CD4-positive, alpha-beta T cell treated with Interleukin-6 at 100 ng/mL for 8 hours (primary cell): ENCODE measurements around the gene FRA10AC1.

Experiments
- DNase-seq: peaks from one replicate; pipeline ENCODE4 v3.0.0-alpha.2; 2020; ENCODE audit warnings: mixed read lengths, low spot score

The FRA10AC1 gene, protein sequence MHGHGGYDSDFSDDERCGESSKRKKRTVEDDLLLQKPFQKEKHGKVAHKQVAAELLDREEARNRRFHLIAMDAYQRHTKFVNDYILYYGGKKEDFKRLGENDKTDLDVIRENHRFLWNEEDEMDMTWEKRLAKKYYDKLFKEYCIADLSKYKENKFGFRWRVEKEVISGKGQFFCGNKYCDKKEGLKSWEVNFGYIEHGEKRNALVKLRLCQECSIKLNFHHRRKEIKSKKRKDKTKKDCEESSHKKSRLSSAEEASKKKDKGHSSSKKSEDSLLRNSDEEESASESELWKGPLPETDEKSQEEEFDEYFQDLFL

DNA sequence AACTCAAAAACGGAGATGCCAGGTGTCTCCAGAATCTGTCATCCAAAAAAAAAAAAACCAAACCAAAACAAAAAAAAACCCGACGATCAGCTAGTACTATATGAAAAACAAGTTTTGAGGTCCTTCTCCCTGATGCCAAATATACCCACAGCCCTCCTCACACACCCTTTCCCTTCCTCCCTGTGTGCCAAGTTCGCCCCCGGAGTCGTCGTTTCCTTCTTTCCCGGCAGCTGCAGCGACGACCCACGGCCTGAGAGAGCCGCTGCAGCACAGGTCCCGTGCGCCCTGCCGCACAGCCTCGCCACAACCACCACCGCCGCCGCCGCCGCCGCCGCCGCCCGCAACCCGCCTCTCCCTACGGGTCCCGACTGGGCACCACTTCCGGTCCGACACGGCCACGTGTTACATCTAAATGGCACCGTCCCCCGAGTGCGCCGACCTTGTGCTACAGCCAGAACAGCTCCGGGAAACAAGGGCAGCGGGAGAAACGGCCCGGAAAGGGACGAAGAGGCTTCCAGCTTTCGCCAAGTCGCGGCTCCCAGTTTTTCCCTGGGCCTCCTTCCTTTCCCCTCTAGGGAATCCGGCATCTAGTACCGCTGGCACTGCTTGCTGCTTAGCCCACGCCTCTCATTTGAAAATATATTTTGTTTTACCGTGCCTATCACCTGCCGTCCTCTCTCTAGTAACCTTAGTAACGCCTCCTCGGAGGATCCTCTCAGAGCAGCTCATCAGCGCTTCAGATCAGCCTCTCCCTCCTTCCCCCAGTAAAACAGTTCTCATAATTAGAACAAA lies at the start of gene FRA10AC1:
TSS of gene FRA10AC1 (minus strand) at position 383 of the 792 bp plus-strand sequence. CDS start 2,486 bp downstream, outside the sequence.
- DNase-seq = peak; percentile 83

DNA sequence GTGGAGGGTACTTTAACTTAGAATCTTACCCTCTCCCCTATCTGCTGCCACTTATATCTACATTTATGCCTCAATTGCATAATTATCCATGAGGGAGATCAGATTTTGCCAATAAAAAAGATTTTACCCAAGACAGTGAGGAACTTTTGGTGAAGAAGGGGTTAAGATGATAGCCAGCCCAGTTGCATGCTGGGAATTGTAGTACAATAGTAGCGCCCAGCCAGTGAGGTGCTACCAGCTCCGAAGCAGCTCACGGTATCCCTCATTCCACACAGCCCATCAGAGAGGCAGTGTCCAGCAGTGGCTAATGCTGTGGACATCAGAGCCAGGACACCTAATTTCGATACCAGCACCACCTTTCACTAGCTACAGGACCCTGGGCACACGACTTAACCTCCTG lies 49.4 kb upstream of the FRA10AC1 start:
- no peak for DNase-seq

DNA sequence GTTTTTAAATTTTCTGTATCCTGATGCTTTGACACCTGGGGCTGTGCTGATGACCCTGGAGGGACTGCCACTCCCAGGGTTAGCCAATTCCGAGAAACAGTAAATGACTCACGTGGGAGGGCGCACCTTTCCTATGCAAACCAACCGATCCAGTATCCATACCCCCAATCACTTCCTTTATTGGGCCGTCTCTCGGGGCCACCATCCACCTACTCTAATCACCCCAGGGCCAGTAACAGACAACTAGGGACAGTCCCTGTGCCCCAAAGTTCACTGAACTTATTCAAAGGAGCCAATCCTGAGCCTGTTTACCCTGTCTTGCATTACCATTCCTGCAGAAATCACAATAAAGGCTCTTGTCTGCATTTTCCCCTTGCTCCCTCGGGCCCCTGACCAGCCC lies 48.7 kb upstream of the FRA10AC1 start:
- no peak for DNase-seq

DNA sequence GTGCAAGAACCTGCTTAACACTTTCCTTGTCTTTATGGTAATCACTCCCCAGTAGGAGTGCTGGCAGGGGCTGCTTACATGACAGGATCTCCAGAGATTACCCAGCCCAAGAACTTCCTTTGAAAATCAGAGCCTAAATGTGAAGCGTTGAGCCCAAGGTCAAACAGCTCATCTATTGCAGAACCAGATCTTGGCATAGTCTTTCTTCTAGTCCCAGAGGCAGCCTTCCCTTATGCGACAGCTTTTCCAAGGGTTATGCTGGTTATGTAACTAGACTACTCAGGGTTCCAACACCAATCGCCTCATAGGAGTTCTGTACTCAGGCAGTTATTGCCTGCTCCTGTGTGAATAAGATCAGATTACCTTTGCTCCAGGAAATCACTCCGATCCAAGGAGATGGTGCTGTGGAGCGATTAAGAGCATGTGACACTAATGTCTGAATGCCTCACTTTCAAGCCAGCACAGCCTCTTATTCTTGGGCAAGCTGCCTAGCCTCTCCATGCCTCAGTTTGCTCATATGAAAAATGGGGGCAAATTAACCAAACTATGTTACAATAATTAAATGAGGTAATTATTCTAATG lies 46.9 kb upstream of the FRA10AC1 start:
- no peak for DNase-seq

DNA sequence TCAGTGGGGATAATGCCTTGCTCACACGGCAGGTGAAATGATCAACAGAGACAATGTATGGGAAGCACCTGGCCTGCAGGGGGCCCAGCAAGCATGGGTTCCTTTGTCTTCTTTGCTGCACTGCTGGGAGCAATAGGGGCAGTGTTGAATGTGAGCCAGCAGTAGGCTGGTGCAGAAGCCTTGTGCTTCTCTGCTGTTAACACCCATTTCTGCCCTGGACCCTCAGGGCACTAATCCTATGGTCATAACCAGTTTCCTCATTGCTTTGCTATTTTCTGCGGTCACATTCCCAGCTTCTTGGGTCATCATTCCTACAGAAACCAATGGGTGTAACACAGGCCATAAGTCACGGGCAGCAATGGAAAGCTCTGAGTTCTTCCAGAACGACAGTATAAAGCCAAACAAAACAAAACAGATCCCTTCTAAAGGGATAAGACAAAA lies 44.5 kb upstream of the FRA10AC1 start:
- DNase-seq = no peak

DNA sequence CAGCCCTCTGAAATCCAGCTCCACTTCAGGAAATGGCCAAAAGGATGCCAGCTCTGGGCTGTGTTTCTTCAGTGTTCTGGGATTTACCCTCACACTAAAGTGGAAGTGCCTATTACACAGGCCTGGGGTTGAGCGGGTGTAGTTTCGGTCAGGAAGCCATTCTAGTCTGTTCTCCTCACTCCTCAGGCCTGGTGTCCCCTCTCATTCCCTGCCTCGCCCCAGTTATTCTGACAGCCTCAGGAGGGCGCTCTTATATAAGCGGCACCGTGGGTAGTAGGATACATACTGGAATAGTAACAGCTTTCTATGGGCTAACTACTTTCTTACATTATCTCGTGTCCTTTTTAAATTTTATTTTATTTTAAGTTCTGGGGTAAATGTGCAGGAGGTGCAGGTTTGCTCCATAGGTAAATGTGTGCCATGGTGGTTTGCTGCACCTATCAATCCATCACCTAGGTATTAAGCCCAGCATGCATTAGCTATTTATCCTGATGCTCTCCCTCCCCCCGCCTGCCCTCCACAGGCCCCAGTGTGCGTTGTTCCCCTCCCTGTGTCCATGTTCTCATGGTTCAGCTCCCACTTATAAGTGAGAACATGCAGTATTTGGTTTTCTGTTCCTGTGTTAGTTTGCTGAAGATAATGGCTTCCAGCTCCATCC lies 43.1 kb upstream of the FRA10AC1 start:
- DNase-seq = no peak

DNA sequence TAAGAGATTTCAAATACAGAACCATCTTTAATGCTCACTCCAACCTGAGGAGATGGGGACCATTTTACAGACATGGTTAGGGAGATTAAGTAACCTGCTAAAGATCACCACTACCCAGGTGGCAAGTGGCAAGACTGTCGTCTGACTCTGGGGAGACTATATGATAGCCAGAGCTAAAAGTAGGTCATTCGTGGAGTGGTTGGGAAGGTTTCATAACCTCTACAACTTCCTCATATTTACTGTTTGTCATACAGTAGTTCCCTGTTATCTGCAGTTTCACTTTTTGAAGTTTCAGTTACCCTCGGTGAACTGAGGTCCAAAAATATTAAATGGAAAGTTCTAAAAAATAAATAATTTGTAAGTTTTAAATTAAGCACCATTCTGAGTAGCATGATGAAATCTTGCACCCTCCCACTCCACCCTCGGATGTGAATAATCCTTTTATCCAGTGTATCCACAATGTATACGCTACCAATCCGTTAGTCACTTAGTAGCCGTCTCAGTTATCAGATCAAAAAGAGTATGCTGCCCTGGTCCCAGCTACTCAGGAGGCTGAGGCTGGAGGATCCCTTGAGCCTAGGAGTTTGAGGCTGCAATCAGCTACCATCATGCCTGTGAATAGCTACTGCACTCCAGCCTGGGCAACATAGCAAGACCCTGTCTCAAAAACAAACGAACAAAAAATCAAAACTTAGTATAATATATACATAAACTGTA lies 40.4 kb upstream of the FRA10AC1 start:
- no peak for DNase-seq

DNA sequence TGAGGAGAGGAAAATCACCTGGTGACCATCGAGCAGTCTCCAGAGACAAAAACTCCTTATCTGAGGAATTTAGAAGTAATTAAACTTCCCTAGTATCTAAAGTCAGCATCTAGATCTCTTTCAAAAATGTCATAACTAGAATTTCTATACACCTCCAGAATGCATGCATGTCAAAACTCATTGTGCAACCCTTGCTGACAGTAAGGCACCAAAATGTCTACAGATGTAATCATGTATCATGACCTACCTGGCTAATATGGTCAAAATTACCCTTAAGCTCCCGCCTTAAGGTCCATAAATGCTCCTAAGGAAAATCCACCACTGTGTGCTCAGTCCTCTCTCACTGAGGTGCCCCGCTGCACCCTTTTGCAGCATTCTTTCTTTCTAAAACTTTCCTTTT lies 39.0 kb upstream of the FRA10AC1 start:
- DNase-seq = no peak

DNA sequence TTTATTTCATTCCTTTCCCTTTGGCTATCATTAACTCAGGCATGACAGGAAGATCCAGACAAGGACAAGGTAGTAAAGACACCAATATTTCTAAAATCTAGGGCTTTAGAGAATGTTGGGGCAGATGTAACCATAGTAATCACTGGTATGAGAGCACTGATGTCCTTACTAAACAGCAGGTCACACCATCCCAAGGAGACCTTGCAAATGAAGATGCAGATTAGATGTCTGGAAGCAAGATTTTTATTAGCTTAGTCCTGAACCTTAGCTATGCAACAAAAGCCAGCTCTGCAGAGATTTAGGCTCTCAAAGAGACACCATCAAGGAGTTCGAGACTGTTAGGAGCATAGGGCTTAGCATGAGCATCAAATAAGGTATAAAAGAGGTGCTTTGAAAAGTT lies 23.6 kb upstream of the FRA10AC1 start:
- DNase-seq = no peak

DNA sequence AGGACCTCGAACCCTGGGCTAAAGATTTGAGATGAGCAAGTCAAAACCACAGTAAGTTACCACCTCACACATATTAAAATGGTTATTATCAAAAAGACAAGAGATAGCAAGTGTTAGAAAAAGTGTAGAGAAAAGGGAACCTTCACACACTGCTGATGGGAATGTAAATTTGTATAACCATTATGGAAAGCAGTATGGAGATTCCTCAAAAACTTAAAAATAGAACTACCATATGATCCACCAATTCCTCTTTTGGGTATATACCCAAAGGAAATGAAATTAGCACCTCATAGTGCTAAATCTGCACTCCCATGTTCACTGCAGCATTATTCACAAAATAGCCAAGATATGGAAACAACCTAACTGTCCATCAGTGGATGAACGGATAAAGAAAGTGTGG lies 20.8 kb upstream of the FRA10AC1 start:
- no peak for DNase-seq

DNA sequence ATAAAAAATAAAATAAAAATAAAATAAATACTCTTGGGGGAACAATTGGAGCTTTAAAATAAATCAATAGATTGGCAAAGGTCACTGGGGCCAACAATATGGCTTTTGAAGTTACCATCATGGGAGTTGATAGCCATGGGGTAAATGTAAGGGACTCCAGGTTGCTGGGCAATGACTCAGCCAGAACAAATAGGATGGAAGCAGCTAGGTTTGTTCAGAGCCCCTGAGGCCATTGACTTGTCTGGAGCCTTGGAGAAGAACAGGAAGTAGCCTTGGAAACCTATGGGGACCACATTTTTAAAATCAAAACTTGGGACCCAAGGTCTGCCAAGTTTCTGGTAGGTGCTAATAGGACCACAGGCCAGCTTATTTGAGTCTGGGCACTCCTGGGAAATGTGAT lies 20.2 kb upstream of the FRA10AC1 start:
- no peak for DNase-seq

DNA sequence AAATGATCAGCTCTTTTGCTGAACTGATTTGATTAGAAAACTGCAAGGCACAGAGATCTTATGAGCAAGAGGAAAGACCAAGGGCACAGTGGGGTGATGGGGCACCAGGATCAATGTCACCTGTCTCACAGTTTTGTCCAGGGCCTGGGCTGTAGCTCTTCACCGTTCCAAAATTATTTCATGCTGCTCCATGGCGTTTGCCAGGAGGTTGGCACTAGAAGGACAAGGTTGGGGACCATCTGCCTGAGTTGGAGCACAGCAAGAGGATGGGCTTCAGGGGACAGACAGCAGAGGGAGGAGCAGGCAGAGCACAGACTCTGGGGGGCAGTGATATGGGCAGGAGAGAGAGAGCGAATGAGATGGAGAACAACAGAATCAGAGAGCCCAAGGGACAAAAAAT lies 17.5 kb upstream of the FRA10AC1 start:
- no peak for DNase-seq

DNA sequence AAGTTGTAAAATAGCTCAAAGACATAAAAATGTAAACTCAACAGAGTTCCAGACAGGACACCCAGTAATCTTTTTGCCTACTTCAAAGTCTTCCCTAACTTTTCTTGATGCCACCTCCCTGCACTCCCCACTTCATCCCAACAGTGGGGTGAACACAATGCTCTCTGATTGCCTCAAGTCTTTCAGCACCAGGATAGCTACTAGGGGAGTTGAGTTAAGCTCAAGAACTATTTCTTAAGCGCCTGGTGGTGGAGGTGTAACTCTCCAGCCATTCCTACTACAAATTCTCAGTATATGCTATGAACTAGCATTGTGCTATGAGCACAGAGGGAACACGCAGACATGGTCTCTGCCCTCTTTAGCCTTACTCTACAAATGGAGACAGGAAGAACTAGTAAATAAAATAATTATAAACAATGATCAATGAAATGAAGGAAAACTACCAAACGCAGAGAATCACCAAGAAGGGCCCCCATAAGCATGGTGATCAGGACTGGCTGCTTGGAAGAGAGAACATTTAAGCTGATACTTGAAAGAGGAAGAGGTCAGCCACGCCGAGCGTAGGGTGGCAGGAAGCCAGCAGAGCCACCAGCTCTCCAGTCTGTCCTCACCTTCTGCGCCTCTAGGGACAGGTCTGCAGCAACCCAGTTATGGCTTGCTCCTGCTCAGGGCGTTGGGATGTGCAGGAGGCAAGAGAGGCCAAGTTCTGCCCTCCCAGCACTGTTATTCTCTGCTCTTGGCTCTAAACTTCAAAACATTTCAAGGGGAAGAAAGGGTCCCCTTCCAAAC lies 16.7 kb upstream of the FRA10AC1 start:
- DNase-seq = no peak

DNA sequence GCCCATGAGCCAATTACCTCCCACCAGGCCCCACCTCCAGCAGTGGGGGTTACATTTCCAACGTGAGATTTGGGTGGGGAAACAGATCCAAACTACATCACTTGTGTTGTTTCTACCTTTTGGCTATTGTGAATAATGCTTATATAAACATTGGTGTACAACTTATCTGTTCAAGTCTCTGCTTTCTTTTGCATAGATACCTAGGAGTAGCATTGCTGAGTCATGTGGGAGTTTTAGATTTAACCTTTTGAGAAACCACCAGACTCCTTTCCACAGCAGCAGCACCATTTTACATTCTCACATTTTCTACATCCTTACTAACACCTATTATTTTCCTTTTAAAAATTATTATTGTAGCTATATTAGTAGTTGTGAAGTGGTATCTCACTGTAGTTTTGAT lies 14.4 kb upstream of the FRA10AC1 start:
- DNase-seq = no peak

DNA sequence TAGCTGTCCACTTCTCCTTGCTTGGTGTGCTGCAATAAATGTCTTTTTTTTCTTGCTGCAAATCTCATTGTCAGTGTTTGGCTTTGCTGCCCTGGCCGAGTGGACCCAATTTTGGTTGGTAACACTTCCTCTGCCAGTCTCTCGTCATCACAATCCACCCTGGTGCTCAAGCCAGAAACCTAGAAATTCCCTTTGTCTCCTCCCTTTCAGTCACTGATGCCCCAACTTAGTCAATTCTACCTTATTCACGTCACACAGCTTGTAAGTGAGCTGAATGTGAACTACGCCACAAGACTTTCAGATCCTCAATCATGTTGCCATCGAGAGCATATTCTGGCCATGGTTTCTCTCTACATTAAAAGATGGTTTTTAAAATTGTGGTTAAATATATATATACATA lies 13.0 kb upstream of the FRA10AC1 start:
- DNase-seq = no peak

DNA sequence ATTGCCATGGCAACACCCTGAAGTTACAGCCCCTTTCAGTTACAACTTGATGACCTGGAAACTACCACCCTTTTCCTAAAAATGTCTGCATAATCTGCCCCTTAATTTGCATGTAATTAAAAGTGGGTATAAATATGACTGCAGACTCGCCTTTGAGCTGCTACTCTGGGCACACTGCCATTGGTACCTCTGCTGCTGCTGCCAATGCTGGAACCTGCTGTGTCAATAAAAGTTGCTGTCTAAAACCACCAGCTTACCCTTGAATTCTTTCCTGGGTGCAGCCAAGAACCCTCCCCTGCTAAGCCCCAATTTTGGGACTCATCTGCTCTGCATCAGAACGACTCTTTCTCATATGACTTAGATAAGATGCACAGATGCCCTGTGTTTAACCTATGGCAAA lies 10.2 kb upstream of the FRA10AC1 start:
- DNase-seq = no peak

DNA sequence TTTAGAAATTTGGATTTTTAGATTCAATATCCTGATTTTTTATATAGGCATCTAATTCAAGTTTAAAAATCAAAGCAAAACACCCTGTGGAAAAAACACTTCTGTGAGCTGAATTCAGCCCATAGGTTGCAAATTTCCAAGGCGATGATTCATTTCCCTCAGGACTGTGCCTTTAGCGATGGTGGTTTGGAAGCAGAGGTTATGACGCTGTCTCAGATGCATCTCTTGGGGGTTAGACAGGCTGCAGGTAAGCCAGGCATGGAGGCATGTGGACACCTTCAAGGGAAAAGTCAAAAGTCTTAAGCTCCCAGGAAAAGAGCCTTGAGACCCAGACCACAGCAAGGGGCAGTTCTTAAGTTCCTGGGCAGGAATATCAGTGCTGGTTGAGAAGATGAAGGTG lies 9.5 kb upstream of the FRA10AC1 start:
- no peak for DNase-seq

DNA sequence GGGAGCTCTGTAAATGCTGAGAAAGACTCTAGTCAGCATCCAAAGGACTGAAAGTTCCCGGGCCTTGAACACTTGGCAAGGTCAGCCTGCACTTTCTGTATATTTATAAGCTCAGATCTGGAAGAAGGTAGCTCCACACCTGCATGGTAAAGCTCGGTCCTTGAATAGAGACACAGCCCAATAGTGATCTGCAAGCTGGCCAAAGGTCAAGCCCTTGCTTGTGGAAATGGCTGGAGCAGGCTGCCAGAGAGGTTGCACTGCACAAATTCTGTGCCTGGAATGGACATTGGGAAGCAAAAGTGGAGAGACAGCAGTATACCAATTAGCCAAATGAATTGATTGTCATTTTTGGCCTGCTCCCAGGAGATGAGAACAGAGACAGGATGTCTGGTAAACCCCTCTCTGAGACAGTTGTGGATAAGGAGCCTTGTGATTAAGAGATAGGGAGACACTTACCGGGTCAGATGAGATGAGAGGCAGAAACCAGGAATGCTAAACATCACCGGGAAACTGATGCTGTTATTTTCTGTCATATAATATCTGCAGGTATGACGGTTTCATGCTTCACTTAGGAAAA lies 8.0 kb upstream of the FRA10AC1 start:
- no peak for DNase-seq

DNA sequence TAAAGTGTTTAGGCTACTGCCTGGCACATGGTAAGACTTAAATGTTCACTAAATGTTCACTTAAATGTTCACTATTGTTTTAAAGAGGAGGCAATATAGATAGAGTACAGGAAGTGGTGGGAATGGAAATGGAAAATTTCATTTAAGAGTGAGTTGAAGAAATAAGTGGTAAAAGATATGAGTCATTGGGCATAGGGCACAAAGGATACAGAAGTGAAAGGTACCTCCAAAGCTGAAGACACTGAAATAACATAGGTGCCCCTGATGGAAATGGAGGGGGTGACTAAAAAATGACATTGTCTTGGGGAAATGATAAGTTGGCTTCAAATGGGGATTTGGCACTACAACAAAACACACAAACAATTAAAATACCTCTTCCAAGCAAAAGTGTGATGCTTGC lies 5.2 kb upstream of the FRA10AC1 start:
- DNase-seq = no peak

DNA sequence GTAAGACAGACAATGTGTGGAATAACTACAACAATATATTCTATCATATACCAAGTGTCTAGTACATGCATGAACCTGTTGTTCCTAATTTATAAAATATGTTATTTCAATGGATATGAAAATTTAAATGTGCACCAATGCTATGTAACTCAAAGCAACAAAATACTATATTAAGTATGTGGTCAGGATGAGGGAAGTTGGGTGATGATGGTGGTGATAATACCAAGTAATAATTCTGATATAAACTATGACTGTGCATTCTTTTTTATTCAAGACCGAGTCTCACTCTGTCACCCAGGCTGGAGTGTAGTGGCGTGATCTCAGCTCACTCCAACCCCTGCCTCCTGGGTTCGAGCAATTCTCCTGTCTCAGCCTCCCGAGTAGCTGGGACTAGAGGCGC lies 2.1 kb upstream of the FRA10AC1 start:
- DNase-seq = no peak

DNA sequence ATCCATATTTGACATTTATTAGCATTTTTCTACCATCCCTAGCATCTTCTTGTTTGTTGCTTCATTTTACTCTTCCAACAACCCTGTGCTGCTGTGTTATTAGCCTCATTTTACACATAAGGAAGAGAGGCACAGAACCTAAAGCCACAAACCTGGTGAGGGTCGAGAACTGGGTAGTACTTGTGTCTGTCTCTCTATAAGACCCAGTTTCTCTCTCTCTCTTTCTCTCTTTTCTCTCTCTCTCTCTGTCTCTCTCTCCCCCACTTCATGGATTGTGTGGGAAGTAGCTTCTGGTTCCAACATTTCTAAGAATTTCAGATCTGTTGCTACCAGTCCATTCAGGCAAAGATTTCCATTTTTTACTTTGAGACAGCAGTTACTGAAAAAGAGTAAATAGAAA lies 1.4 kb upstream of the FRA10AC1 start:
- no peak for DNase-seq
